SK-N-SH (cell line): ENCODE measurements around the gene TRAPPC12. TPM values are rescaled to one million over a fixed set of nuclear protein-coding genes. Genes with fewer than 3 reads are reported as not detected.

ENCODE experiments used
- CTCF ChIA-PET: fragments of 300-600, 350-600 bp; formaldehyde crosslinking; extraction: SDS; loops from one replicate; lab custom pipeline; 2021; lab: Yijun Ruan, JAX
- POLR2A ChIA-PET: fragments of 350-600 bp; sonication (Branson Sonifier 250); formaldehyde crosslinking; extraction: SDS; loops from one replicate; lab custom pipeline; 2020; ENCODE audit warnings: antibody characterized with exemption, inconsistent platforms; lab: Yijun Ruan, JAX
- DNase-seq: peaks from one replicate; pipeline ENCODE4 v3.0.0; 2012
- H2AFZ ChIP-seq: fragments of 200-600 bp; sonication (generic); 2 replicates; pipeline ENCODE4 v1.8.1; 2016; ENCODE audit warnings: antibody characterized with exemption, mild to moderate bottlenecking, low read depth
- H3F3A ChIP-seq: fragments of 200-600 bp; sonication (generic); replicated peaks from 2 replicates; pipeline ENCODE3; 2016; ENCODE audit warnings: antibody characterized with exemption, mild to moderate bottlenecking; ENCODE audit not compliant: insufficient read depth
- H3K27ac ChIP-seq, 2 experiments: fragments of 200-500 bp in 1 of 2; fragments of 200-600 bp in 1 of 2; sonication (Bioruptor generic) in 1 of 2; sonication (generic), shearing (Covaris generic) in 1 of 2; 2 replicates each; pipeline versions ENCODE4 v1.5.1 to v1.6.1; 2014 to 2016; ENCODE audit warnings: low read depth in 2 of 2, inconsistent platforms in 1 of 2, low read length in 1 of 2, mild to moderate bottlenecking in 1 of 2, mixed read lengths in 1 of 2
- H3K27me3 ChIP-seq: fragments of 200-600 bp; sonication (generic), shearing (Covaris generic); 2 replicates; pipeline ENCODE4 v1.6.1; 2016; ENCODE audit warnings: mixed run types; ENCODE audit not compliant: insufficient read depth
- H3K36me3 ChIP-seq, 2 experiments: fragments of 200-500 bp in 1 of 2; fragments of 200-600 bp in 1 of 2; sonication (Bioruptor generic) in 1 of 2; sonication (generic) in 1 of 2; replicated peaks in 1 of 2; 2 replicates each; pipeline versions ENCODE3 to v1.5.1; 2014 to 2016; ENCODE audit warnings: low read length in 1 of 2, mild to moderate bottlenecking in 1 of 2; ENCODE audit not compliant: insufficient read depth in 2 of 2, control insufficient read depth in 1 of 2
- H3K4me1 ChIP-seq, 2 experiments: fragments of 200-500 bp in 1 of 2; fragments of 200-600 bp in 1 of 2; sonication (Bioruptor generic) in 1 of 2; sonication (generic), shearing (Covaris generic) in 1 of 2; 2 replicates each; pipeline versions ENCODE4 v1.5.1 to v1.6.1; 2014 to 2016; ENCODE audit warnings: low read depth in 1 of 2, low read length in 1 of 2, mixed run types in 1 of 2; ENCODE audit not compliant: insufficient read depth in 2 of 2, control insufficient read depth in 1 of 2
- H3K4me2 ChIP-seq: fragments of 200-600 bp; sonication (generic), shearing (Covaris generic); 2 replicates; pipeline ENCODE4 v1.6.1; 2017; ENCODE audit warnings: mixed run types
- H3K4me3 ChIP-seq, 2 experiments: fragments of 200-500 bp in 1 of 2; fragments of 200-600 bp in 1 of 2; sonication (Bioruptor generic) in 1 of 2; sonication (generic), shearing (Covaris generic) in 1 of 2; 2 replicates each; pipeline versions ENCODE4 v1.5.1 to v1.8.1; 2014 to 2016; ENCODE audit warnings: low read depth in 2 of 2, inconsistent platforms in 1 of 2, low read length in 1 of 2, mild to moderate bottlenecking in 1 of 2, mixed read lengths in 1 of 2, moderate library complexity in 1 of 2
- H3K79me2 ChIP-seq: fragments of 200-600 bp; sonication (generic); 2 replicates; pipeline ENCODE4 v1.8.1; 2017; ENCODE audit warnings: mild to moderate bottlenecking; ENCODE audit not compliant: insufficient read depth
- H3K9ac ChIP-seq: fragments of 200-600 bp; sonication (generic); 2 replicates; pipeline ENCODE4 v1.6.1; 2017; ENCODE audit warnings: mixed run types
- H3K9me2 ChIP-seq: fragments of 200-600 bp; sonication (generic); 2 replicates; pipeline ENCODE4 v1.6.1; 2017; ENCODE audit warnings: mixed run types
- H3K9me3 ChIP-seq: fragments of 200-600 bp; sonication (generic); 2 replicates; pipeline ENCODE4 v1.6.1; 2017; ENCODE audit warnings: mixed run types, mild to moderate bottlenecking, moderate library complexity
- H4K20me1 ChIP-seq: fragments of 200-600 bp; sonication (generic); 2 replicates; pipeline ENCODE4 v1.6.1; 2017; ENCODE audit warnings: mild to moderate bottlenecking, mixed run types; ENCODE audit not compliant: insufficient read depth
- CTCF ChIP-seq: fragments of 200-600 bp; sonication (generic); IDR thresholded peaks from 2 replicates; pipeline ENCODE4 v1.6.1; 2017; ENCODE audit warnings: antibody characterized with exemption, mild to moderate bottlenecking, moderate library complexity
- EP300 ChIP-seq, 2 experiments: IDR thresholded peaks; 2 replicates each; pipeline versions ENCODE4 v1.4.0 to v1.6.1; 2012; ENCODE audit warnings: borderline replicate concordance in 1 of 2, low read depth in 1 of 2, low read length in 1 of 2
- EZH2phosphoT487 ChIP-seq: fragments of 200-600 bp; sonication (generic); IDR thresholded peaks from 2 replicates; pipeline ENCODE4 v1.6.1; 2017; ENCODE audit warnings: low read depth, mixed run types, mild to moderate bottlenecking, antibody characterized with exemption, moderate library complexity, borderline replicate concordance
- FOXM1 ChIP-seq: IDR thresholded peaks from 2 replicates; pipeline ENCODE4 v1.4.0; 2012; ENCODE audit warnings: low read depth, mild to moderate bottlenecking
- JUND ChIP-seq: IDR thresholded peaks from 2 replicates; pipeline ENCODE4 v1.4.0; 2012
- NRF1 ChIP-seq: IDR thresholded peaks from 2 replicates; pipeline ENCODE4 v1.6.1; 2012; ENCODE audit warnings: low read depth, mild to moderate bottlenecking, low read length
- REST ChIP-seq: IDR thresholded peaks from 2 replicates; pipeline ENCODE4 v1.6.1; 2012; ENCODE audit warnings: mild to moderate bottlenecking, low read depth, low read length, moderate library complexity
- SIN3A ChIP-seq: IDR thresholded peaks from 2 replicates; pipeline ENCODE4 v1.6.1; 2012; ENCODE audit warnings: low read depth, mild to moderate bottlenecking, low read length, moderate library complexity, borderline replicate concordance
- WGBS: methylation state at CpG from one replicate; pipeline ENCODE4 v1.1.6; 2017; ENCODE audit warnings: low lambda C conversion rate; 5-methylcytosine and 5-hydroxymethylcytosine counted together
- polyA plus RNA-seq, 3 experiments: library from polyadenylated mRNA; depleted of rRNA; stranded (reverse); fragments of >200 nt; gene quantifications; 2 replicates each; pipeline ENCODE4 v1.2.3, GENCODE V29; 2012

Gene TRAPPC12
- polyA plus RNA-seq, 1 of the 3 experiments (the other 2 are of a cell fraction), result 83.3 TPM

GRCh38 chr2:3505771-3506170 lies 126.3 kb downstream of the TRAPPC12 start:
- CTCF ChIA-PET, result interaction anchor here (0.6 to 1.0 kb wide), 3 partner anchors 44 to 145 kb away, joined by 3 read pairs; no protein-coding TSS in a partner anchor

More at GRCh38 chr2:3505771-3506170, 126.3 kb downstream of the TRAPPC12 start:
- no peaks in the 10 kb centered on the region for H4K20me1 ChIP-seq
- no peak for DNase-seq
- H3K36me3 ChIP-seq, result peaks cover 26 to 33% of the 10 kb centered on the region in 2 experiments
- no peak overlapping the region for H3K9ac ChIP-seq
- H3K4me2 ChIP-seq, result no peak overlapping the region
- POLR2A ChIA-PET, result no interaction called here
- no peaks in the 10 kb centered on the region for H3K9me2 ChIP-seq
- H3F3A ChIP-seq, result no peaks in the 10 kb centered on the region
- no peak overlapping the region for H2AFZ ChIP-seq
- no peaks in the 10 kb centered on the region for H3K4me1 ChIP-seq
- no peaks in the 10 kb centered on the region for H3K27me3 ChIP-seq
- 72% methylated on average over 4 of the region's 4 CpGs for WGBS
- no peaks in the 10 kb centered on the region for H3K79me2 ChIP-seq
- no peak overlapping the region for H3K27ac ChIP-seq
- TF ChIP-seq CTCF, result no peak
- no peak for TF ChIP-seq SIN3A
- TF ChIP-seq EP300 (IDR thresholded peaks at IDR 0.05; ENCODE audit: borderline replicate concordance in 1 of 2, low read depth in 1 of 2, low read length in 1 of 2), result no peak
- TF ChIP-seq FOXM1, result no peak
- no peak for TF ChIP-seq EZH2phosphoT487
- no peak for TF ChIP-seq JUND
- TF ChIP-seq REST, result no peak
- TF ChIP-seq NRF1, result no peak
- H3K4me3 ChIP-seq, result no peak overlapping the region
- no peaks in the 10 kb centered on the region for H3K9me3 ChIP-seq
